Cardiac septum (tissue), 1 donor: ENCODE measurements around the gene MAGEA9. TPM values are rescaled to one million over a fixed set of nuclear protein-coding genes. Genes with fewer than 3 reads are reported as not detected.
"Not testable (repeated sequence)": the region's sequence is repeated elsewhere in the genome, so short reads cannot be mapped to it uniquely, and the experiment has no call there.

Experiments
- DNase-seq: peaks from one replicate; pipeline ENCODE4 v3.0.0-alpha.2; 2020; ENCODE audit warnings: low spot score
- intact Hi-C: fragments of 100-400 bp; cut with DNase I; formaldehyde crosslinking; loops from one replicate; pipeline ENCODE4 v1.14.0; 2022
- long read RNA-seq: library from polyadenylated mRNA; unstranded; transcript quantifications from one replicate; pipeline ENCODE4 v2.0.0, GENCODE V29; 2021
- total RNA-seq: library from RNA; stranded (reverse); fragmentation: NEBNext Ultra II Directional; extraction: Animal tissue kit (Norgen Biotek cat#: 25700); gene quantifications from one replicate; pipeline ENCODE4 v1.2.1, GENCODE V29; 2021
- donor health status: DM: no; HTN: no; CAD: no.

MAGEA9 gene, protein sequence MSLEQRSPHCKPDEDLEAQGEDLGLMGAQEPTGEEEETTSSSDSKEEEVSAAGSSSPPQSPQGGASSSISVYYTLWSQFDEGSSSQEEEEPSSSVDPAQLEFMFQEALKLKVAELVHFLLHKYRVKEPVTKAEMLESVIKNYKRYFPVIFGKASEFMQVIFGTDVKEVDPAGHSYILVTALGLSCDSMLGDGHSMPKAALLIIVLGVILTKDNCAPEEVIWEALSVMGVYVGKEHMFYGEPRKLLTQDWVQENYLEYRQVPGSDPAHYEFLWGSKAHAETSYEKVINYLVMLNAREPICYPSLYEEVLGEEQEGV
- not detected for total RNA-seq
- long read RNA-seq = 0 reads

DNA sequence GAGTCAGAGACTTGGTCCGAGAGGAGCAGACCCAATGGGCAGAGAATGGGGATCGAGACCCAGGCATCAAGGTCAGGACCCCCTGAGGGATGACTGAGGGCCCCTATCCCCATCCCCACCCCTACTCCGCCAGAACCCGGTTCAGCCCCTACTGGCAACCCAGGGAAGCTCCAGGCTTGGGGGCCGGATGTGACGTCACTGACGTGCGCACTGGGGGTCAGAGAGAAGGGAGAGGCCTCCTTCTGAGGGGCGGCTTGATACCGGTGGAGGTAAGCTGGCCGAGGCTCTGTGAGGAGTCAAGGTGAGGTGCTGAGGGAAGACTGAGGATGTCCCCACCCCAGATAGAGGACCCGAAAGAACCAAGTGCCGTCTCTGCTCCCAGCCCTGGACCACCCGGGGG is at the start of gene MAGEA9:
Gene MAGEA9, plus strand, starts transcription at position 204 of the 400 bp plus-strand sequence. CDS start 4,281 bp downstream, outside the sequence.
- DNase-seq, intact Hi-C loops: not testable (repeated sequence)

DNA sequence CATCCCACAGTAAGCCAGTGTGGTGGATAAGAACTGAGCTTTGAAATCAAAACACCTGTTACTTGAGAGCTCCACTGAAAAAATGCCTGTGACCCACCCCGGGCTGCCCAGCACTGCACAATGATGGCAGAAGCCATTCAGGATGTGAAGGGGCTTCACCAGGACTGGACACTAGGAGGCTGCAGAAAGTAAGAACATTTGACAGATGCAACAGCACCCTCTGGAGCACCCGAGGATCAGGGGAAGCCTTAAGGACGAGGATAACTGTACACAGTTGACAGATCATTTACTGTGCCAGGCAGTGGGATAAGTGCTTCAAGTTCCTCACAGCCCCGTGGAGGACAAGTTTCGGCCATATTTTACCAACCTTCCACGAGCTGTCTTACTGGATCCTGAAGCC is 39.5 kb upstream of the MAGEA9 start:
- DNase-seq, intact Hi-C loops: not testable (repeated sequence)

DNA sequence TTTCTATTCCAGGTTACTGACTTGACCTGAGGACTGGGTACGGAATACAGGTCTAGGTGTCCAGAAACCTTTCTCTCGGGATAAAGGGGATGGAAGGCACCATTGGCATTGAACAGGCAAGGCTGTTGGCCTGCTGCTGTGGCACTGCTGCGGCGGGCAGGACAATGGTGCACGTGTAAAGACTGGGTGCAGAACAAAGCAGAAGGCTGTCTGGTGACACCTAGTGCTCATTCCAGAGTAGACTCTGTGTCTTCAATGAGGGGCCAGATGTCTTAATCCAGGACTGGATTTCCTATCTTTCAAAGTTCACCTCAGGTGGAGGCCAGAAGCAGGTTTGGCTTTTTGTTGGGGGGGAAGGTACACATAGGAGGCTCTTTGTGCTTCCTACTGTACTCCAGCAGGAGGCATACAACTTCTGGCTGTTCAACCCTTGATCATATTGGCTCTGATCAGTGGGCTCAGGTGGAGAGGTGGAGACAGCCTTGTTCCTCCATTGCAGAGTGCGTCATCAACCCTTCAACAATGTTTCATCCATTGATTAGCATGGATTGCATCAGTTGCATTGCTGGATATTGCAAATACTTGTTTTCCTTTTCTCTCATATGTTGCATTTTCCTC is 35.2 kb upstream of the MAGEA9 start:
- DNase-seq, intact Hi-C loops: not testable (repeated sequence)

DNA sequence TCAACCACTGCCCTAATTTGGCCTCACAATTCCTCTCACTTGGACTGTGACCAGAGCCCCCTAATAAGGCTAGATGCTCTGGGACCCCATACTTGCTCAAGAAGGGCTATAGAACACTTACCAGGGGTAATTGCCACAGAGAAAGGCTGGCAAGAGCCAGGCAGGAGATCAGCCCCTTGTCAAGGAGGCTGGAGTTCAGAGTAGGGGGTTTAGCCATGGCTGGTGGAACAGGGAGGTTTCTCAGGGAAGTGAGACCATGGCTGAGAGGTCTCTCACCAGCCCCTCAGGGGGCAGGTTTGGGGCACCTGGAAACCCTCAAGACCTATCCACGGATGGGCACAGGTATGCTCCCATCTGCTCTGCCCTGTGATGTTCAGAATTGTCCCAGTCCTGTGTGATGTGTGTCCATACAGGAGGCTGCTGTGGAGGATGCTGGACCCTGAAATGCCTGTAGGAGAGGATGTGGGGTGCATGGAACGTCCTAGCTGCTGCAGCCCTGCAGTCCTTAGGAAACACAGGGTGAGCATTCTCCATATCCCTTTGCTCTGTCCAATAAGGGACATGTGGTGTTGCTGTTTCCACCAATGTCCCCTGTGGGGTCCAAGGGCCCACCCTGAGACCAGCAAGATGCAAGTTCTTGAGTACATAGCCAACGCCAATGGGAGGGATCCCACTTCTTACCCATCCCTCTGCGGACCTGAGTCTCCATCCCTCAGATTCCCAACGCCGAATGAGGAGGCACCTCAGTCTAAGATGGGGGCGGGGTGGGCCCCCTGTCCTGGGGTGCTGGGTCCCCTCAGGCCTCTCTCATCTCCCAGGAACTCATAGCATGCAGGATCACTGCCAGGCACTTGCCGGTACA is 24.3 kb upstream of the MAGEA9 start:
- DNase-seq = peak; percentile 31
- intact Hi-C loops = no loop called here

DNA sequence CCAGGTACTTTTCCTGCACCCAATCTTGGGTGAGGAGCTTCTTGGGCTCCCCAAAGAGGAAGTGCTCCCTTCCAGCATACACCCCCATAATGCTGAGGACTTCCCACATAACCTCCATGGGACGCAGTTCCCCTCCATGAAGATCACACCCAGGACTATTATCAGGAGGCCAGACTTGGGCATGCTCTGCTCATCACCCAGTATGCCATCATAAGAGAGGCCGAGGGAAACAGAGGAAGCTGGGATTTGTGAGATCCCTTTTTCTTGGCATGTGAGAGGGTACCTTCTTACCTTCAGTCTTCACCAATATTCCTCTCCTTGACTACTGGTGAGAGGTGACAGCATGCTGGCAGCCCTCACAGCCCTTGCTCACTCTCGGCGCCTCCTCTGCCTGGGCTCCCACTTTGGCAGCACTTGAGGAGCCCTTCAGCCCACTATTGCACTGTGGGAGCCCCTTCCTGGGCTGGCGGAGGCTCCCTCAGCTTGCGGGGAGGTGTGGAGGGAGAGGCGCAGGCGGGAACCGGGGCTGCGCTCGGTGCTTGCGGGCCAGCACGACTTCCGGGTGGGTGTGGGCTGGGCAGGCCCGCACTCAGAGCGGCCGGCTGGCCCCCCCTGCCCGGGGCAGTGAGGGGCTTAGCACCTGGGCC is 23.5 kb upstream of the MAGEA9 start:
- intact Hi-C loops = no loop called here

DNA sequence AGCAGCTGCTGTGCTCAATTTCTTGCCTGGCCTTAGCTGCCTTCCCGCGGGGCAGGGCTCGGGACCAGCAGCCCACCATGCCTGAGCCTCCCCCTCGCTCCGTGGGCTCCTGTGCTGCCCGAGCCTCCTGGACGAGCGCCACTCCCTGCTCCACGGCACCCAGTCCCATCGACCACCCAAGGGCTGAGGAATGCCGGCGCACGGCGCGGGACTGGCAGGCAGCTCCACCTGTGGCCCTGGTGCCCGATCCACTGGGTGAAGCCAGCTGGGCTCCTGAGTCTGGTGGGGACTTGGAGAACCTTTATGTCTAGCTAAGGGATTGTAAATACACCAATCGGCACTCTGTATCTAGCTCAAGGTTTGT is 23.0 kb upstream of the MAGEA9 start:
- intact Hi-C loops = not testable (repeated sequence)
- DNase-seq = peak; percentile 58

More for the DNA sequence above, 23.5 kb upstream of the MAGEA9 start:
- DNase-seq = peak; percentile 36

DNA sequence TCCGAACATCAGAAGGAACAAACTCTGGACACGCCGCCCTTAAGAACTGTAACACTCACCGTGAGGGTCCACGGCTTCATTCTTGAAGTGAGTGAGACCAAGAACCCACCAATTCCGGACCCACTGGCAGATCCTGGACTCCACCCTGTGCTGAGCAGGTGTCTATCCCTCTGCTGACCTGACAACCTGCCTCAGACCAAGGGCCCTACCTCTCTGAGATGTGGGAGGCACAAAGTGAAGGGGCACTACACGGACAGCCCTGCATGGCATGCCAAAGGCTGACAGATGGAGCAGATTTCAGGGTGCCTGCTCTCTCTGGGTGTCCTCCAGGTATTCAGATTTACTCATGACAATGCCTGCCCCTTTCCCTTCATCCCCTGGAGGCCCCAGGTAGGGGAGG is 21.9 kb upstream of the MAGEA9 start:
- intact Hi-C loops = no loop called here
- peak; percentile 60 for DNase-seq

DNA sequence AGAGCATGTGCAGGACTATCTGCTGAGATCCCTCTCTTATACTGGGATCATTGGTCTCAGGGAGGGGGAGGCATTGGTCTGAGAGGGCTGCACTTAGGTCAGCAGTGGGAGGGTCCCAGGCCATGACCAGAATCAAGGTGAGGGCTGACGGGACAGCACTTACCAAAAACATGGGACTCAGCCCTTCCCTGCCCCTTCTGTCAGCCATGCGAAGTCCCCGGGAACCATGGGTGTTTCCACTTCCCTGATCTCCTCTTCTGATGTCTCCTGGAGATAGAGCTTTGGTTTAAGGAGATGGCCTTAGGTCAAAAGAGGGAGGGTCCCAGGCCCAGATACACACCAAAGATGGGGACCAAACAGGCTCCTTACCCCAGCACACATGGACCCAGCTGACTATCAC is 20.8 kb upstream of the MAGEA9 start:
- intact Hi-C loops = no loop called here
- peak; percentile 33 for DNase-seq

DNA sequence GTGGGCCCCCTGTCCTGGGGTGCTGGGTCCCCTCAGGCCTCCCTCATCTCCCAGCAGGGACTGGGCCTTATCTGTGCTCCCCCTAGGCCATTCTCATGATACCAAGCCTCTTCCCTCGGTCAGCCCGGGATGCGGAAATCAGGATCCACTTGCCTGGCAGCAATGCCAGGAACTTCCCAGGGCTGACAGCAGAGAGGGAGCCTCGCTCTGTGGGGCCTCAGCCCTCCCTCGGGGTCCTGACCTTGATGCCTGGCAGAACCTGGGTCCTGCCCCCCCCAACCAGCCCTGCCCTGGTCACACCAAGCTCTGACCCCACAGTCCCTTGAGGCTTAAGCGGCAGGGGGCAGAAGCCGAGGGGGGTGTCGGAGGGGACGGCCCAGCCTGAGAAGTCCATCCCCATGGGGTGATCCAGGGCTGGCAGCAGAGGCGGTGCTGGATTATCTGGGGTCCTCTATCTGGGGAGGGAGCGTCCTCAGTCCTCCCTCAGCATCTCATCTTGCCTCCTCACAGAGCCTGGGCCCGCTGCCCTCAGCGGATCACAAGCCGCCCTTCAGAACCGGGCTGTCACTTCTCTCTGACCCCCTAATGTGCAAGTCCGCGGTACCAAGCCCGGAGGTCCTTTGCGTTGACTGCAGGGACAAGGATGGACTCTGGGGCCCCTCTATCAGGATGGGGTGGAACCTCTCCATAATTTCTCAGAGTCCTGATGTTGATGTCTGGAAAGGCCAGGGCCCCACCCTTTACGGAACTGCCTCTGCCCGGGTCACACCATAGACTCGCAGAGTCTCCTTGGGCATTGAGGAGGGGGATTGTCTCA is 19.7 kb upstream of the MAGEA9 start:
- intact Hi-C loops = not testable (repeated sequence)
- DNase-seq = peak; percentile 55

DNA sequence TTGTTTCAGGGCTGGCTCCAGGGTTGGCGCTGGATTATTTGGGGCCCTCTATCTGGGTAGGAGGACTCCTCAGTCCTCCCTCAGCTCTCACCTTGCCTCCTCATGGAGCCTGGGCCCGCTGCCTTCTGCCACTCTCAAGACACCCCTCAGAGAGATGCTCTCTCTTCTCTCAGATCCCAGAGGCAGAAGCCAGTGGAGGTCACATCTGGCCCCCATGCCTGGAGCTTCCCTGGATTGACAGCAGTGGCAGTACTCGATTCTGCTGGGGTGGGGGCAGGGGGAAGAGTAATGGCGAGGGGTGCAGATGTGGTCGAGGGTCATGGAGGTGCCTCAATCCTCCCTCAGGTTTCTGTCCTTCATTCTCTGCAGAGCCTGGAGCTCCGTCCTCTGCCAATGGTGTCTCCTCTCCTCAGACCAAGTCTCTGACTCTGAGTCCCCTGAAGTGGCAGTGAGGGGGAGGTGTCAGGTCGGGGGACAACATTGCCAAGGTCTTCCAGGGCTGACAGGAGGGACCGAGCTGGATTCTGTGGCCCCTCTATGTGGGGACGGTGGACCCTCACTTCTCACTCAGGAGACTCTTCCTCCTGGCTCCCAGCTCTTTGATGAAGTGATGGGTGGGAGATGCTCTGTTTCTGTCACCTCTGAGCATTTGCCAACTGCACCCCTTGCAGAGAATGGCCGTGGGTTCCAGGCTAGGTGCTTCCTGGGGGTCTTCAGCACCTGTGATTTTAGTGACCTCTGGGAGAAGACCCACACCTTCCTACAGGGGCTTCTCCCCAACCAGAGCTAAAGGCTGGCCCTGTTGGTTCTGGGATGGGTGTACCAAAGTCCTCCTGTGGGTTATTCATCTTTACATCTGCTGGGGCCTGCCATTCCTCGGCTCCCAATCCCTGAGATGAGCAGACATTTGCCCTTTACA is 18.8 kb upstream of the MAGEA9 start:
- DNase-seq = peak; percentile 46
- intact Hi-C loops = no loop called here

DNA sequence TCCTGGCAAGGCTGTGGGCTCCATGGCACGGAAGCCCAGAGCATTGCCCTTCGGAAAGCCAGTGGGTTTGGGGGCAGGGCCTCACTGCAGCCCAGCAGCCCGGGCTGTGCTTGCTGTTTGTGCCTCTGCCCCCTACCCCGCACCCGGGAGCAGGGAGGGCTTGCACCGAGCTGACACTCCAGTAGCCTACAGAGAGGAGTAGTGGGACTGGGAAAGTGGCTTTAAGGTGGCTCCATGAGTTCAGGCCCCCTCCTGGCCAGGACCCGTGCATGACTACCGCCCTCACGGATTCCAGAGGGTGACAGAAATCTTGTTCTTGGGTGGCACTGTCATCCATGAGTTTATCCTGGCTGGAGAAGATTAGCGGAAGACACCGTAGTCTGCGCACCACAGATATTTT is 11.4 kb upstream of the MAGEA9 start:
- DNase-seq, intact Hi-C loops: not testable (repeated sequence)

DNA sequence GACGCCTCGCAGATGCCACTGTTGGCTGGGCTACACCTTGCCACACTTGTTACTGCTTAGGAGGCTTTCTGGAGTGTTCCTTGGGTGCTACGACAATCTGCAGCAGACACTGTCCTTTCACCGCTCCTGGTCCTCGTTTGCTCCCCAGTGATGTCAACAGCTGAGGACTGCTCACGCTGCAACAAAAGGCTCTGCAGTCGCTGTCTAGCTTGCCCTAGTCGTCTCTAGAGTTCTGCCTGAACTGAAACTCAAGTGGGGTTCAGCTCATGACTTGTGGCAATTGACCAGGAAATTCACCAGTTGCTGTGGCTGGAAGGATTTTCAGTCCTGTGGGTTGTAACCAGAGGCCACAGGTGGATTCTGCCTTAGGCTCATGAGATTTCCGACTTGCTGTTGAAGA is 8.7 kb upstream of the MAGEA9 start:
- DNase-seq, intact Hi-C loops: not testable (repeated sequence)

DNA sequence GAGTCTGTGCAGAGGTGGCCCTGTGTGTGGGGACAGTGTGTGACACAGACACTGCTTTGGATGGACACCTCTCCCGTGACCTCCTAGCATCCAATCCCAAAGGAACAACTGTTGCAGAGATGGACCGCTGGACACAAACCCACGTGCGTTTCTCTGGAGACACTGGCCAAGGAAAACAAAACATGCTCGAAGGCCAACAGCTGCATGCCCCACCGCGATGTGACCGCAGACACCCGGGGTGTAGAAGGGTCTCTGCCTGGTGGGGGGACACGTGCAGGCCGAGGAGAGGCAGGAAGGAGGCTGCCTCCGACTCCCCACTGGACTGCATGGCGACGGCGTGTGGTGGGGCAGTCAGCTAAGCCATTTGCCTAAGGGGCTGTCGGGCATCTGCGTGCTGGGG is 8.0 kb upstream of the MAGEA9 start, which contains the start of gene HSFX1:
Gene HSFX1, plus strand, starts transcription at position 301 of the 400 bp plus-strand sequence. CDS start 614 bp downstream, outside the sequence.
- DNase-seq, intact Hi-C loops: not testable (repeated sequence)

DNA sequence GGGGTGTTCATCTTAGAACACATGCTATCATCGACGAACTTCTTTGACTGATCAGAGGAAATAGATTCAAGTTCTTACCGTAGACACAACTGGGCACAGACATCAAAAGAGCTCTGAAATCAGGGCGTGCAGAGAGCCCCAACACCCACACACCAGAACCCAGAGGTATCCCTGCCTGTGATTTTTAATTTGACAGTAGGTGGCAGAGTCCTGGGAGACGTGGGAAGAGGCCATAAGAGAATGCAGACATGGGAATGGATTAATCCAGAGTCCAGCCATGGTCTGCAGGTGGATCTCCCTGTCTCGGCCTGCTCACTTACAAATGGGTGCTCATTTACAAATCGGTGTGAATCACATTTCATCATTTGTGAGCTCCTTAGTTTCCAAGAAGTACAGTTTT is 3.7 kb upstream of the MAGEA9 start:
- intact Hi-C loops, DNase-seq: not testable (repeated sequence)

DNA sequence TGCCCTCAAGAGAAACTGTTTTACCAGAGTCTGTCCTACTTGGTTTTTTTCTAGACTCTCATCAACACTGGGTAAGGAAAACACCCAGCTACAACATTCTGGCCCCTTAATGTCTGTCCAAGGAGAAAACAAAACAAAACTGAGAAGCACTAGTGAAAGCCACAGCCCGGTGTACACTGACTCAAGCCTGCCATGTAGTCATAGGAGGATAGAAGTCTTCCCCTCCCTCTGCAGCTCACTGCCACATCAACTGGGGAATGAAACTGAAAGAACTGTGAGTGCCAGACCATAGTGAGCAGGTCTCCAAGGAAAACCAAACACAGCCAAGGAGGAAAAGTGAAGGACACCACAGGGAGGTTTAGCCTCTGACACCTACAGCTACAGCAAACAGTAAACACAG is 13.8 kb downstream of the MAGEA9 start:
- intact Hi-C loops, DNase-seq: not testable (repeated sequence)

DNA sequence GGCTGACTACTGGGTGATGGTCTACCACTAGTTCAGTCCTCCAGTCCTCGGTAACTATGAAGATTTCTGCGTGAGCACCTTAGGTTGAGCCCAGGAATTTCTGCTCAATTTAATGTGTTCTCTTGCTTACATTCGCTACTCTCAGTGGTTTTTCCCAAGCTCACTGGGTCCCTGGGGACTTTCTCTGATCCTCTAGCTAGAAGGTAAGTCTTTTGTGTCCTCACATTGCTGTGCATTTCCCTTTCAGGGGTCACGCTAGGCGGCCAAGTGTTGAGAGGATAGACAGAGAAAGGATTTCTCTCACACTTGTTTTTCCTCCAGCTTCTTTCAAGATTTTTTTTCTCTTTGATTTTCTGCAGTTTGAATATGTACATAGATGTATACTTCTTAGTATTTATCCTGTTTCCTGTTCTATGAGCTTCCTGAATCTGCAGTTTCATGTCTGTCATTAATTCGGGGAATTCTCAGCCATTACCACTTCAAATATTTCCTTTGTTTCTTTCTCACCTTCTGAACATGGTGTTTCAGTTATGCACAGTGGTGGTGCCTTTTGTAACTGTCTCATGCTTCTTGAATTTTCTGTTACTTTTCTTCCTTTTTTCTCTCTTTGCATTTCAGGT is 17.5 kb downstream of the MAGEA9 start:
- DNase-seq = no peak
- intact Hi-C loops = no loop called here

DNA sequence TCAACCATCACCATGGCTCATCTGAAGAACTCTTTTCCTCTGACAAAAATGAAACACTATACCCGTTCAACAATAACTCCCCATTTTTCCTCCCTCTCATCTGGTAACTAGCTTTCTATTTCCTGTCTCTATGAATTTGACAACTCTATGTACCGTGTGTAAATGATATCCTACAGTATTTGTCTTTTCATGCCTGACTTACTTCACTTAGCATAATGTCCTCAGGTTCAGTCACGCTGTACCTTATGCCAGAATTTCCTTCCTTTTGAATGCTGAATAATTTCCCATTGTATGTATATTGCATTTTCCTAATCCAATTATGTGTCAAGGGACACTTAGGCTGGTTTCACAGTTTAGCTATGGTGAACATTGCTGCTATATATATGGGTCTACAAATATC is 18.2 kb downstream of the MAGEA9 start:
- DNase-seq = no peak
- intact Hi-C loops = no loop called here
